HG02623 (cell line): Measurements from ENCODE around the gene IFI6.
"Not testable (repeated sequence)": the region's sequence is repeated elsewhere in the genome, so short reads cannot be mapped to it uniquely, and the experiment has no call there.

ENCODE experiments used
- ATAC-seq: cut with Tn5 transposase; IDR thresholded peaks from one replicate; pipeline ENCODE4 v1.9.1; 2021; ENCODE audit warnings: moderate library complexity; ENCODE audit not compliant: unreplicated experiment

IFI6 gene

DNA sequence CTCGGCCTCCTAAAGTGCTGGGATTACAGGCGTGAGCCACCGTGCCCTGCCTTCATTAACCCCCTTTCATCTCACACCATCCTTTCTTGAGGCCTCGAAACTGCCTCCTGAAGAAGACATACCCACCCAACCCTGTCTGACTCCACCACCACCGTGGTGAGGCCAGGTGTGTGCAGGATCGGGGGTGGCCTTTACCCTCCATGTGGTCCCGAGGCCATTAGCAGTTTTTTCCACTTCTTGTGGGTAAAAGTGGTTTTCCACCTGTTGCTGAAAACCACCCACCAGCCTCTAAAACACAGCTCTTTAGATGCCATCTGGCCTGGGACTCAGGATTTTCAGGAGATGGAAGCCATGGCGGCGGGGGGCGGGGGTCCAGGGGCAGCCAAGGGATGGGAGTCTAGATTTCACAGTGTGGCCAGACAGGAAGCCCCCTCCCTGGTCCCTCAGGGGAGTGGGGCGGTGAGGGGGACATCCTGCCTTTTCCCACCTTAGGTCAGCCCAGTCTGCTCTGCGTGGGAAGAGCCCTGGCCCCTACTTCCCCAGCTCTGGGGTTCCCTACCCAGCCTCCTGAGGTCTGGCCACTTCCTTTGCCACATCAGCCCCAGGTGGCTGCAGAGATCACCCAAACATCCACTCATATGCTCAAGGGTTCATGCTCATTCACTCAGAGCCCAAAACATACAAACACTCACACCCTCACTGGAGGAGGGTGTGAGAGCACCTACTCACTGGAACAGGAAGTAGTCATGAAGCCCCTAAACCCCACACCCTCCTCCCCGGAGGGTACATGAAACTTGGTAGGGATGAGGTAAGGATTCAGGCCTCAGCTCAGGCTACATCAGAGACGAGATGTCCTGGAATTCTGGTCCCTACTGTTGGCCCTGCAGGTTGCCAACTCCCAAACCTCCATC is 39.4 kb downstream of the IFI6 start:
- ATAC-seq: peak; percentile 33

- ATAC-seq: no peak
Observed at GRCh38 chr1:27630859-27631491, 41.0 kb downstream of the IFI6 start.

DNA sequence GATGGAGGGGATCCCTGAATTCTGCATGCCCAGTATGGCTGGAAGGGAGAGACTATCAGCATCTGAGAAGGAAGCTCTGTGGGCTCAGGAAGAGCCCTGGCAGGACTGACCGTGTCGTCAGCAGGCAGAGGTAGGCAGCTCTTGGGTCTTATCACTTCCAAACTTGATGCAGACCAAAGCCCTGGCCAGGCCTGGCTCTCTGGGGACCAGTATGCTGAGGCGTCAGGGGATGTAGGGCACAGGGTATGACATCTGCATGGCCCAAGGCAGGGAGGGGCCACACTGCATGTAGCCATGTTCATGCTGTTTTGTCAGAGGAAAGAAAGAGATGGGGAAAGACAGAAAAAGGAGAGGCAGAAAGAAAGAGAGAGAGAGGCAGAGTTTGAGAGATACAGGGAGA is 43.3 kb downstream of the IFI6 start:
- no peak for ATAC-seq

- not testable (repeated sequence) for ATAC-seq
Observed at GRCh38 chr1:27627733-27628132, 44.3 kb downstream of the IFI6 start.

- ATAC-seq: no peak
Observed at GRCh38 chr1:27627061-27627460, 44.9 kb downstream of the IFI6 start.

DNA sequence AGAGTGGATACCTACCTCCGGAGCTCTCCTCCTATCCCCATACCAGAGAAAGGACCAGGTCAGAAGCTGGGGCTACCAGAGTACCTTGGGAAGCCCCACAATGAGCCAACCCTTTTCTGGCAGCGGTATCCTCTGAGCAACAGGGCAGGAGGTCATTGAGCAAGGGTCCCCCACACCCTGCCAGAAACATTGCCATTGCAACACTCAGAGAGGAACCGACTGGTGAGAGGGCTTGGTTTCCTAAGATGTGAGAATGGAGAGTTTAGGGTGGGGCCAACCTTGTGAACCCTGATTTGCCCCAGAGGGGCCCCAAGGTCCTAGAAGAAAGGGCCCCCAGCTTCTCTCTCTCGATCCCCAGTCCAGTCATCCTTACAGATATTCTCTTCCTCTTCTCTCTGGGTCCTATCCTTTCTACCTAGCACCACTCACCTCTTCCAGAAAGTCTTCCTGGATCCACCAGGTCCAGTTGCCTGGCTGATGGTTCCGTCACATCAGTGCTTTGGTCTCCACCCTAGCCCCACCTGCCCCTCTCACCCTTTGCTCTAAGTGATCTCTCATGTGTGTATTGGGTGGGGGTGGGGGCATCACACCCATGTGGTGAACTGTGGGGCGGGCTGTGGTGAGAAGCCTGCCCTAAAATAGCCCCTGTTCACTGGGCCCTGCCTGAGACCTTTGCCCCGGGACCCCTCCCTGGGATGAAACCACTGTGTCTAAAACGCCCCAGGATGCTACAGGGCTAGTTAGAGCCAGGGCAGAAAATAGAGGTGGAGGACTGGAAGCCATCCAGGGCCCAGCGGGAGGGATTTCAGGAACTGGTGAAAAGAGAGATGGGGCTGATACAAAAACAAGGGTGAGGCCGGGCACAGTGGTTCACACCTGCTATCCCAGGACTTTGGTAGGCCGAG is 45.7 kb downstream of the IFI6 start:
- no peak for ATAC-seq

GRCh38 chr1:27624467-27625178 is 47.4 kb downstream of the IFI6 start:
- ATAC-seq: no peak

- no peak for ATAC-seq
Observed at GRCh38 chr1:27623327-27624212, 48.4 kb downstream of the IFI6 start.

DNA sequence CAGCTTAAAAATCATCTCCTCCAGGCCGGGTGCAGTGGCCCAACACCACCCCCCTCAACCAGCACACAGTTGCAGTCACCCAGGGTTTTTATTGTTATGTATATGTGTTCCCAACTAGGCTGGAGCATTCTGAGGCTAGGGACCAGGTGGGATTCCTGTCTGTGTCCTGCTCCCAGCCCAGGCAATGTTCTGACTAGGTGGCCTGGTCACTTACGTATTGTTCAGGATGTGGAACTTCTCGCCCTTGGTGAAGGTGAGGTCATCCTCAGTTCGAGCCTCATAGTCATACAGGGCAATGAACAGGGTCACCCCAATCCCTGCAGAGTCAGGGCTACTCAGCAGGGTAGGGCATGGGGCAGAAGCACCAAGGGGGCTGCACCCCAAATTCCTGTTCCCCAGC is 49.2 kb downstream of the IFI6 start:
- ATAC-seq: no peak

GRCh38 chr1:27621051-27621920 is 50.7 kb downstream of the IFI6 start:
- no peak for ATAC-seq

- ATAC-seq: not testable (repeated sequence)
Observed at GRCh38 chr1:27619782-27620438, 52.1 kb downstream of the IFI6 start.

- ATAC-seq: no peak
Observed at GRCh38 chr1:27618341-27619082, 53.5 kb downstream of the IFI6 start.

DNA sequence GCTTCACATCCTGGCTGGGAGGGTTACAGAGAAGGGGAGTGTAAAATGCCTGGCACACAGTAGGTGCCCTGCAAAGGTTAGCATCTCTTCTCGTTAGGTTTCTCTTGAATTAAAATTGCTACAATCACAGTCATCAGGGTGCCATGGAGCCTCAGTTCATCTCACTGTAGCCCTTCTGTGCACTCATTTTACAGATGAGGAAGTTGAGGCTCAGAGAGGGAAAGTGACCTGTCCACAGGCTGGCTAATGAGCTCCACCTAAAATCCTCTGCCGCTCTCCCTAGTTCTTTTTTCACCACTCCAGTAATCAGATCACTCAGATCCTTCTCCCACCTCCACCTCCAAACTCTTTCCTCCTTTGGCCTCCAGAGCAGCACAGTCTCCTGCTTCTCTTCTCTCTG is 54.6 kb downstream of the IFI6 start:
- no peak for ATAC-seq

DNA sequence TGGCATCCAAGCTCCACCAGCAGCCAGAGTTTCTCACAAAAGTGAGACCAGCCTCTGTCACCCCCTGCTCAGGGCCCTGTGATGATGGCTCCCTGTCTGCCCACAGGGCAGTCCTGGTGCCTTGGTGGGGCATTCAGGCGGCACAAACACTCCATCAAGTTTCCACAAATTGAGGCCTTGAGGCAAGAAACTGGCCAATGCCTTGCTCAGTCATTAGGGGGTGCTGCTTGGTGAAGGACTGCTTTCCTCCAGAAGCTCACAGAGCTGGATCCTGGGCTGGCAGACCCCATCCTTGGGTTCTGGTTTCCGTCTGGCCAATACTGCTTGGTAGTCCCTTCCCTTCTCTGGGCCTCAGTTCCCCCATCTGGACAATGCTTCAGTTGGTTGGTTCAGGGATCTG is 55.6 kb downstream of the IFI6 start:
- ATAC-seq: no peak
